NAMALWA (cell line): ENCODE results near the gene SEMA3B.
"Not testable (repeated sequence)": the region's sequence is repeated elsewhere in the genome, so short reads cannot be mapped to it uniquely, and the experiment has no call there.

ENCODE experiments used
- DNase-seq: peaks from one replicate; pipeline ENCODE4 v3.0.0-alpha.2; 2015; ENCODE audit warnings: low spot score

Gene SEMA3B

DNA sequence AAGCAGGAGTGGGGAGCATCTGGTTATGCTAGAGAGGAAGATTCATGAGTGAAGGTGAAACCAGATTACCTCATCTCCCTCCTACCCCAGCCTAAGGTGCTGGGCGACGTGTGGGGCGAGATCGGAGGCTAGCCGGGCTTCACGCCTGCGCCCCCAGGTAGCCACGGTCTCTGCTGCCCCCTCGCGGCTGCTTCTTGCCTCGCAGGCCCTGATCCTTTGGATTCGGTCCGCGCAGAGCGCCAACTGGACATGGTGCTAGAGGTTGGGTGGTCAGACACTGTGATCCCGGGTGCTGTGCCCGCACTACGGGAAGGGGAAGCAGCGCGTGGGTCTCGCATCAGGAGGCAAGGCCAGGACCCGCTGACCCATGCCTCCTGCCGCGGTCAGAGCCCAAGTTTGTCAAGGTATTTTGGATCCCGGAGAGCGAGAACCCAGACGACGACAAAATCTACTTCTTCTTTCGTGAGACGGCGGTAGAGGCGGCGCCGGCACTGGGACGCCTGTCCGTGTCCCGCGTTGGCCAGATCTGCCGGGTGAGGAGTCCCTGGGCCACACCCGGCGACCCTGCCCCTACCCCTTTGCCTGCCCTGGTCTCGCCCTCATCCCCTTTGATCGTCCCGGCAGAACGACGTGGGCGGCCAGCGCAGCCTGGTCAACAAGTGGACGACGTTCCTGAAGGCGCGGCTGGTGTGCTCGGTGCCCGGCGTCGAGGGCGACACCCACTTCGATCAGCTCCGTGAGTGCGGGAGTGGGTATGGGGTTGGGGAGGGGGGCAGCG is 4.2 kb downstream of the SEMA3B start:
- DNase-seq = peak; percentile 67

DNA sequence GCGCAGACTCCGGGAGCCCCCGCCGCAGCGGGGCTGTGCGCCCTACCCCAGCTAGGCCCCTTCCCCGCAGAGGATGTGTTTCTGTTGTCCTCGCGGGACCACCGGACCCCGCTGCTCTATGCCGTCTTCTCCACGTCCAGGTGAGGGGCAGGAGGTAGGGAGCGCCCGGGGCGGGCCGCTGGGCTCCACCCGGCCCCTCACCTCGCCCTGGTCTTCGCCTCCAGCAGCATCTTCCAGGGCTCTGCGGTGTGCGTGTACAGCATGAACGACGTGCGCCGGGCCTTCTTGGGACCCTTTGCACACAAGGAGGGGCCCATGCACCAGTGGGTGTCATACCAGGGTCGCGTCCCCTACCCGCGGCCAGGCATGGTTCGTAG is 4.7 kb downstream of the SEMA3B start:
- no peak for DNase-seq

GRCh38 chr3:50274371-50275104 is 5.6 kb downstream of the SEMA3B start:
- DNase-seq = peak; percentile 49

DNA sequence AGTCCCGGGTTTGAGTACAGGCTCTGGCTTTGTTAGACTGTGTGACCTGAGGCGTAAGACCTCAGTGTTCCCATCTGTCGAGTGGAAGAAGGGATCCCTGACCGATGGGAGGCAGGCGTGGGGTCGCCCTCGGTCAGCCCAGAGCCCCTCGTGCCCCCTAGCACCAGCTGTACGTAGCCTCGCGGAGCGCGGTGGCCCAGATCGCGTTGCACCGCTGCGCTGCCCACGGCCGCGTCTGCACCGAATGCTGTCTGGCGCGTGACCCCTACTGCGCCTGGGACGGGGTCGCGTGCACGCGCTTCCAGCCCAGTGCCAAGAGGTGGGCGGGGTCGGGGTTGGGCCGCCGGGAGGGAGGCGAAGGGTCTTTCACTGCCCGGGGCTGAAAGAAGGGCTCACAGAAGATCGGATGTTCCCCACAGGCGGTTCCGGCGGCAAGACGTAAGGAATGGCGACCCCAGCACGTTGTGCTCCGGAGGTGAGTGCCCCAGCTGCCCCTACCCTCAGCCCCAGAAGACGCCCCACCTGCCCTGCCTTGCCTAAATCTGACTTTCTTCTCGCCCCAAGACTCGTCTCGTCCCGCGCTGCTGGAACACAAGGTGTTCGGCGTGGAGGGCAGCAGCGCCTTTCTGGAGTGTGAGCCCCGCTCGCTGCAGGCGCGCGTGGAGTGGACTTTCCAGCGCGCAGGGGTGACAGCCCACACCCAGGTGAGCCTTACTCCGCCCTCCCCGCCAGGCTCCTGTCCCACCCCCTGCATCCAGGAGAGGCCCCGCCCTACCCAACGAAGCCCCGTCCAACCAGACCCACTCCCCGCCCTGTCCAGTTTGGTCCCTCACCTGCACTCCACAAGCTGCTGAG is 6.4 kb downstream of the SEMA3B start:
- no peak for DNase-seq

- DNase-seq = no peak
Measured at GRCh38 chr3:50275996-50276761, 7.2 kb downstream of the SEMA3B start.

DNA sequence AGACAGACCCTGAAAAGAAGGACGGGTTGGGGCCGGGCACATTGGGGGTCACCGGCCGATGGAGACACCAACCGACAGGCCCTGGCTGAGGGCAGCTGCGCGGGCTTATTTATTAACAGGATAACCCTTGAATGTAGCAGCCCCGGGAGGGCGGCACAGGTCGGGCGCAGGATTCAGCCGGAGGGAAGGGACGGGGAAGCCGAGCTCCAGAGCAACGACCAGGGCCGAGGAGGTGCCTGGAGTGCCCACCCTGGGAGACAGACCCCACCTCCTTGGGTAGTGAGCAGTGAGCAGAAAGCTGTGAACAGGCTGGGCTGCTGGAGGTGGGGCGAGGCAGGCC is 7.8 kb downstream of the SEMA3B start:
- DNase-seq = no peak

DNA sequence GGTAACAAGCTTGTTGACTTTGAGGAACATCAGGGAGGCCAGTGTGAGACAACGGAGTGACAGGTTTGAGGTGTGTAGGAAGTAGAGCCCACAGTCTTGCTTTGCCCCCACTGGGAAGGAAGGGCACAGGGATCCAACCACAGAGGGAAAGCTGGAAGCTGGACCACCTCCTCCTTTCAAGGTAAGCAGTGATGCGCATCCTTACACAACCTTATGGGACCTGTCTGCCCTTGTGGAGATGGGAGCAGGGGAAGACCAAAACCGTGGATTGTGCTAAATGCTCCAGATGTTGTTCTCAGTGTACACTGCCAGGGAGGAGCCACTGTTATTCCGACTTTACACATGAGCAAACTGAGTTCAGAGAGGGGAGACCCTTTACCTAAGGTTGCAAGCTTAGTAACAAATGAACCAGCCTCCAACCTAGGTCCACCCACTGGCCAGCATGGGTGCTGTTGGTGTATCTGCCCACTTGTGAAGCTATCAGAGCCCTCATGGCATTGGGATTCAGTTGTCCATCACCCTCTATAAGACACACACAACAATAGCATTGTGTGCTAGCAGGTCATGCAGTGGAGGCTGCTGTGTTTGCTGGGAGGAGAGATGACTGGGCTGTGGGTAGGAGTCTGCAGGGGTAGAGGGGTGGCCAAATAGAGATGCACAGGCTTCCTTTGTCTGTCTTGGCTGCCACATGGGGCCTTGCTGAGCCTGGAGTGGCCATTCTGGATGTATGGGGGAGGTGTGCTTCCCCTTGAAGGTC is 9.4 kb downstream of the SEMA3B start:
- DNase-seq = no peak

- DNase-seq = no peak
Measured at GRCh38 chr3:50278880-50279224, 9.9 kb downstream of the SEMA3B start, which contains the start of gene LSMEM2. Gene LSMEM2, plus strand, starts transcription at chr3:50279087. Its CDS starts 27 bp downstream, at chr3:50279114.

DNA sequence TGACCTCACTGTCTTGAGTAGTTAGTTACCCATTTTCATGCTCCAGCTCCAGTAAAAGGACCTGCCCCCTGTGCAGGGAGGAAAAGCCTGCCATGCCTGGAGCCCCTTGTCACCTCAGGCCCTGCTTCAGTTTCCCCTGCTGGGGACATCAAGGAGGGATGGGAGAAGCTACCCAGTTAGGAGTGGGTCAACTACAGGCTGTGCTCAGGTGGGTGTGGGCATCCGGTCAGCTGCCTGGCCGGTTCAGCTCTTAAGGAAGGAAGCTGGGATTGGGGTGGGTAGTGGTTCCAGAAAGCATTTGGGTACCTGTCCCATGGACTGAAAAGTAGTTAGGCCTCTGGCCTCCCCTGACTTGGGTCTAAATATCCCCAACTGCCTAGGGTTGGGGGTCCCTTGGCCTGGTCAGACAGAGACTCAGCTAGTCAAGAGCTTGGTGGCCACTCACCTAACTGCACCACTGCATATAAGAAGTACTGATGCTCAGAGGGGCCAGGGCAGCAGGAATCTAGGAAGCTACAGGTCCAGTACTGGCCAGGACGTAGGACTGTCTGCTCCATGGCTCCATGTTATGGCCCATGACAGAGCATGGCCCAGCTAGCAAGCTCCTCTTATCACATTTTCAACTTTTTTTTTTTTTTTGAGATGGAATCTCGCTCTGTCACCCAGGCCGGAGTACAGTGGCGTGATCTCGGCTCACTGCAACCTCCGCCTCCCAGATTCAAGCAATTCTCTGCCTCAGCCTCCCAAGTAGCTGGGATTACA is 10.5 kb downstream of the SEMA3B start:
- DNase-seq = no peak

- DNase-seq = not testable (repeated sequence)
Measured at GRCh38 chr3:50284121-50284520, 15.2 kb downstream of the SEMA3B start.

DNA sequence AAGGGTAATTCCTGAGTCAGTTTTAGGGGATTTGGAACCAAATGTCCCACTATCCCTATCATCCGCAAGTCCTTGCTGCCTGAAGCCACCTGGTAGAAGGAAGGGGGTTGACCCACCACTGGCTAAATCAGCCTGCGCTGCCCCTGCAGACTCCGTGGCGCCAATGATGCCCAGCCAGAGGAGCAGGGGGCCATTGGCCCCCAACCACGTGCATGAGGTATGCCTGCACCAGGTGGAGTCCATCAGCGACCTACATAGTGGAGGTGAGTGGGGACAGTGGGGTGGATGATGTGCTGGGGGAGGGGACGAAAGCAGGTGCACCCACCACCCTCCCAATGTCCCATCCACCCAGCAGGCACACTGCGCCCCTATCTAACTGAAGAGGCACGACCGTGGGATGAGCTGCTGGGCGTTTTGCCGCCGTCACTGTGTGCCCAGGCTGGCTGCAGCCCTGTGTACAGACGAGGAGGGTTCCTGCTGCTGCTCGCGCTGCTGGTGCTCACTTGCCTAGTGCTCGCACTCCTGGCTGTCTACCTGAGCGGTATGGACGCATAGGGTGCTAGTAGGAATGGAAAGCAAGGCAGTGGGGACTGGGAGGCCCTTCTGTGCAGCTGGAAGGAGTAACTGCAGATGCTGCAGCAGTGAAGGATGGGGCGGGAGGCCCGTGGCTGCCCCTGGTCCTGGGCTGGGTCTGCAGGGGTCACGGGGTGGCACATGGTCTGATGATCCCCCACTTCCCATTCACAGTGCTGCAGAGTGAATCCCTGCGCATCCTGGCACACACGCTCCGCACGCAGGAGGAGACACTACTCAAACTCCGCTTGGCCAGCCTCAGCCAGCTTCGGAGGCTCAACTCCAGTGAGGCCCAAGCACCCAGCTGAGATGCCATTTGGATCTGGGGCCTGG is 17.6 kb downstream of the SEMA3B start:
- DNase-seq = no peak

DNA sequence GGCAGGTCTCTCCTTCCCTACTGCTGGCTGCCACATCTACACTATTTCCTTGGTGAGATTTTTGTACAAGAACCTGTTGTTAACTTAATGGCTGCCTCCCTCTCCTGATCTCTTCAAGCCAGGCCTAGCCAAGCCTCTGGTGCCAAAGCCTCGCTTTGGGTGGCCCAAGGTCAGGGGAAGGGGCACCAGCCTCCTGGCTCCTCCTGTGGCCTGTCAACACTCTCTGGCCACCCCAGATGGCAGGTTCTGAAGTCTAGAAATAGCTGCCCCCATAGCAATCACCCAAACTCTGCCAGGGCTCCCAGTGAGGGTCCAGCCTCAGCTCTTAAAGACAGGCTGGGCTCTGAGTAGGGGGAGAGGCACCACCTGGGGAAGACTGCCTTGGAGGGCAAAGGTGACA is 18.3 kb downstream of the SEMA3B start:
- no peak for DNase-seq

DNA sequence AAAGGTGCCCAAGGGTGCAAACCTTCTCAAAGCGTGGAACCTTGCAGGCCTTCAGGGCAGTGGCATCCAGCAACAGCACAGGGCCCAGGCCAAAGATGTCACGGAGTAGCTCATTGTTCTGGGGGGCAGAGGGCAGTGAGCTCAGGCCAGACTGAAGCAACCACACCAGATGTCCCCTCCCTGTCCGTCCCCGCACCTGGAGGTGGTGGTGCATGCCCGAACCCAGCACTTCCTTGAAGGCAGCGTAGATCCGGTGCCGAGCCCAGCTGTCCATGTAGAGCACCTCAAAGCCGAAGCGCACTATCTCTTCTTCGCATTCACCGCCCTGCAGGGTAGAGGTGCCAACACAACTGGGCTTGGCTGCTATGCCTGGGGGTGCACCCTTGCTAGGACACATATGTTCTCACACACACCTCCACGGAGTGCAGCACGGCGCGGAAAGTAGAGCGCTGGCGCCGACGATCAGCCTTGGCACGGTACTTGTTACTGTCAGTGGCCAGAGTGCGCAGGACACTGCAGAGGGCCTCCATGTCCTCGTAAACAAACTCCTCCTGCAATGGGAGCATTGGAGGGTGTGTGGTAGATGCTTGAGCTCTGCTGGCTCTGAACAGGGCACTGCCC is 19.6 kb downstream of the SEMA3B start:
- DNase-seq = no peak

DNA sequence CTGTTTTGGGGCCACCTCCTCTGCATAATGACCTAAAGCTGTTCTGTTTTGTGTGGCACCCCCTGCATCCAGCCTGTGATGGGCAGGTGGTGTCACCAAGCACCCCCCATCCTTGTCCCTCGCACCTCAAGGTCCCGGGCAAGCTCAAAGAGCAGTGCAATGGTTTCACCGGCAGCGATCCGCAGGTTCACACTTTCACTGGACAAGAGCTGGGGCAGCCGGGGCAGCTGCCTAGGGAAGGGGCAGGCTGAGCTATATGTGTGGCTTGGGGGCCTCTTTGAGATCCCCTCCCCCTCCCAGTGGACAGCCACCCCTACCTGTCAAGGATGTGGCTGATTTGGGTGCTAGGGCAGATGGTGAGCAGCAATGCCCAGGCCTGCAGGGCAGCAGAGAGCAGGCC is 20.2 kb downstream of the SEMA3B start:
- no peak for DNase-seq

- no peak for DNase-seq
Measured at GRCh38 chr3:50290161-50290641, 21.3 kb downstream of the SEMA3B start.

GRCh38 chr3:50292159-50293078 is 23.5 kb downstream of the SEMA3B start, which contains the start of gene IFRD2:
Gene IFRD2, minus strand, starts transcription at chr3:50292429. Its CDS starts 155 bp downstream, at chr3:50292274.
- peak; percentile 92 for DNase-seq

- DNase-seq = no peak
Measured at GRCh38 chr3:50293079-50293801, 24.3 kb downstream of the SEMA3B start.
